ENCODE data around the gene NPPA. TPM values are rescaled to one million over a fixed set of nuclear protein-coding genes. Genes with fewer than 3 reads are reported as not detected.

Gene NPPA
- total RNA-seq, 1 experiment from 2014 or later = not detected

GRCh38 chr1:11874624-11875023 lies 27.0 kb upstream of the NPPA start:
- H2AFZ ChIP-seq = no peak overlapping the region
- ChIA-PET POLR2A (ENCODE audit: unreplicated experiment) (no interaction called here), CTCF (no interaction called here)
- no peaks in the 10 kb centered on the region for H3K79me2 ChIP-seq (ENCODE audit: low read depth)
- H3K9me3 ChIP-seq (ENCODE audit: insufficient read depth, low read depth) = no peaks in the 10 kb centered on the region
- H3K4me3 ChIP-seq = no peak overlapping the region
- H3K27me3 ChIP-seq (ENCODE audit: insufficient read depth, low read depth) = peaks cover 45% of the 10 kb centered on the region; the same call in 1 of the 2 replicates
- H3K4me1 ChIP-seq (replicated peaks; ENCODE audit: insufficient read depth) = no peaks in the 10 kb centered on the region
- H3K36me3 ChIP-seq (ENCODE audit: low read depth) = no peaks in the 10 kb centered on the region
- no peaks in the 10 kb centered on the region for H3K9me2 ChIP-seq (ENCODE audit: insufficient read depth)
- intact Hi-C loops (cut with micrococcal nuclease; ENCODE audit: unreplicated experiment) = no loop called here
- no peaks in the 10 kb centered on the region for H4K20me1 ChIP-seq (ENCODE audit: insufficient read depth)
- no peak overlapping the region for H3K27ac ChIP-seq
- H3K4me2 ChIP-seq = no peak overlapping the region
- H3F3A ChIP-seq (ENCODE audit: insufficient read depth, low read depth) = no peaks in the 10 kb centered on the region
- no TSS peak for BruUV-seq (replicated peaks)
- no peak for DNase-seq
- TF ChIP-seq EZH2 (IDR thresholded peaks at IDR 0.05; ENCODE audit: low read depth) (no peak), CTCF (conservative IDR thresholded peaks at IDR 0.05) (no peak)

GRCh38 chr1:11874258-11874562 lies 26.6 kb upstream of the NPPA start:
- intact Hi-C loops (cut with micrococcal nuclease; ENCODE audit: unreplicated experiment) = no loop called here
- Histone ChIP-seq H3K36me3 (ENCODE audit: low read depth) (no peaks in the 10 kb centered on the region), H3K27ac (no peak overlapping the region), H4K20me1 (ENCODE audit: insufficient read depth) (no peaks in the 10 kb centered on the region), H3K9me2 (ENCODE audit: insufficient read depth) (no peaks in the 10 kb centered on the region), H3K4me1 (replicated peaks; ENCODE audit: insufficient read depth) (no peaks in the 10 kb centered on the region), H3K79me2 (ENCODE audit: low read depth) (no peaks in the 10 kb centered on the region), H3K27me3 (ENCODE audit: insufficient read depth, low read depth) (peaks cover 50% of the 10 kb centered on the region), H3K4me2 (no peak overlapping the region), H3F3A (ENCODE audit: insufficient read depth, low read depth) (no peaks in the 10 kb centered on the region), H3K4me3 (no peak overlapping the region), H3K9me3 (ENCODE audit: insufficient read depth, low read depth) (no peaks in the 10 kb centered on the region), H2AFZ (no peak overlapping the region)
- TF ChIP-seq CTCF (conservative IDR thresholded peaks at IDR 0.05) = no peak
- TF ChIP-seq EZH2 (IDR thresholded peaks at IDR 0.05; ENCODE audit: low read depth) = no peak
- BruUV-seq (replicated peaks) = no TSS peak
- no peak for DNase-seq
- ChIA-PET CTCF (no interaction called here), POLR2A (ENCODE audit: unreplicated experiment) (no interaction called here)

GRCh38 chr1:11873395-11874257 lies 26.0 kb upstream of the NPPA start:
- Histone ChIP-seq H3K36me3 (ENCODE audit: low read depth) (no peaks in the 10 kb centered on the region), H3K27ac (no peak overlapping the region), H3K4me1 (replicated peaks; ENCODE audit: insufficient read depth) (no peaks in the 10 kb centered on the region), H3K9me3 (ENCODE audit: insufficient read depth, low read depth) (no peaks in the 10 kb centered on the region), H3K79me2 (ENCODE audit: low read depth) (no peaks in the 10 kb centered on the region), H3K9me2 (ENCODE audit: insufficient read depth) (no peaks in the 10 kb centered on the region), H3K4me2 (no peak overlapping the region), H3K4me3 (no peak overlapping the region), H2AFZ (no peak overlapping the region), H3K27me3 (ENCODE audit: insufficient read depth, low read depth) (peaks cover 50% of the 10 kb centered on the region), H4K20me1 (ENCODE audit: insufficient read depth) (no peaks in the 10 kb centered on the region), H3F3A (ENCODE audit: insufficient read depth, low read depth) (no peaks in the 10 kb centered on the region)
- no peak for TF ChIP-seq EZH2 (IDR thresholded peaks at IDR 0.05; ENCODE audit: low read depth)
- TF ChIP-seq CTCF (conservative IDR thresholded peaks at IDR 0.05) = no peak
- ChIA-PET POLR2A (ENCODE audit: unreplicated experiment) (no interaction called here), CTCF (no interaction called here)
- BruUV-seq (replicated peaks) = no TSS peak
- intact Hi-C loops (cut with micrococcal nuclease; ENCODE audit: unreplicated experiment) = no loop called here
- DNase-seq = no peak
